Measurements from ENCODE around the gene UBALD1. TPM values are rescaled to one million over a fixed set of nuclear protein-coding genes. Genes with fewer than 3 reads are reported as not detected.

The UBALD1 gene
- total RNA-seq, 1 donor from 2014 or later = 49.1 TPM

GRCh38 chr16:4616047-4616811 lies 1.5 kb upstream of the UBALD1 start:
- DNase-seq (ENCODE audit: low spot score) = peak; percentile 100

GRCh38 chr16:4615384-4616046 lies 827 bp upstream of the UBALD1 start:
- no peak for DNase-seq (ENCODE audit: low spot score)

- no peak for DNase-seq (ENCODE audit: low spot score)
Measured at GRCh38 chr16:4613636-4614570, 785 bp downstream of the UBALD1 start.

- no peak for DNase-seq (ENCODE audit: low spot score)
Measured at GRCh38 chr16:4612977-4613635, 1.6 kb downstream of the UBALD1 start.

GRCh38 chr16:4612474-4612931 lies 2.2 kb downstream of the UBALD1 start:
- DNase-seq (ENCODE audit: low spot score) = no peak

- DNase-seq (ENCODE audit: low spot score) = no peak
Measured at GRCh38 chr16:4611337-4612021, 3.2 kb downstream of the UBALD1 start.

GRCh38 chr16:4610011-4611005 lies 4.4 kb downstream of the UBALD1 start:
- no peak for DNase-seq (ENCODE audit: low spot score)

- no peak for DNase-seq (ENCODE audit: low spot score)
Measured at GRCh38 chr16:4609200-4610010, 5.3 kb downstream of the UBALD1 start.

- no peak for DNase-seq (ENCODE audit: low spot score)
Measured at GRCh38 chr16:4608704-4608980, 6.0 kb downstream of the UBALD1 start.

GRCh38 chr16:4607841-4608703 lies 6.6 kb downstream of the UBALD1 start:
- DNase-seq (ENCODE audit: low spot score) = no peak

GRCh38 chr16:4606354-4606753 lies 8.3 kb downstream of the UBALD1 start:
- no peak for DNase-seq (ENCODE audit: low spot score)

GRCh38 chr16:4604401-4604800 lies 10.3 kb downstream of the UBALD1 start:
- no peak for DNase-seq (ENCODE audit: low spot score)

- DNase-seq (ENCODE audit: low spot score) = no peak
Measured at GRCh38 chr16:4603624-4604170, 11.0 kb downstream of the UBALD1 start.

GRCh38 chr16:4602331-4602730 lies 12.4 kb downstream of the UBALD1 start:
- DNase-seq (ENCODE audit: low spot score) = no peak

GRCh38 chr16:4601864-4602186 lies 12.9 kb downstream of the UBALD1 start:
- no peak for DNase-seq (ENCODE audit: low spot score)

- no peak for DNase-seq (ENCODE audit: low spot score)
Measured at GRCh38 chr16:4601036-4601863, 13.4 kb downstream of the UBALD1 start.

GRCh38 chr16:4599545-4599944 lies 15.1 kb downstream of the UBALD1 start:
- DNase-seq (ENCODE audit: low spot score) = no peak
